GM18499 (cell line): Measurements from ENCODE around the gene SLC35B2.

Experiments used
- ATAC-seq: cut with Tn5 transposase; IDR thresholded peaks from one replicate; pipeline ENCODE4 v1.9.1; 2021; ENCODE audit warnings: moderate number of reproducible peaks; ENCODE audit not compliant: insufficient read depth, unreplicated experiment

The SLC35B2 gene

DNA sequence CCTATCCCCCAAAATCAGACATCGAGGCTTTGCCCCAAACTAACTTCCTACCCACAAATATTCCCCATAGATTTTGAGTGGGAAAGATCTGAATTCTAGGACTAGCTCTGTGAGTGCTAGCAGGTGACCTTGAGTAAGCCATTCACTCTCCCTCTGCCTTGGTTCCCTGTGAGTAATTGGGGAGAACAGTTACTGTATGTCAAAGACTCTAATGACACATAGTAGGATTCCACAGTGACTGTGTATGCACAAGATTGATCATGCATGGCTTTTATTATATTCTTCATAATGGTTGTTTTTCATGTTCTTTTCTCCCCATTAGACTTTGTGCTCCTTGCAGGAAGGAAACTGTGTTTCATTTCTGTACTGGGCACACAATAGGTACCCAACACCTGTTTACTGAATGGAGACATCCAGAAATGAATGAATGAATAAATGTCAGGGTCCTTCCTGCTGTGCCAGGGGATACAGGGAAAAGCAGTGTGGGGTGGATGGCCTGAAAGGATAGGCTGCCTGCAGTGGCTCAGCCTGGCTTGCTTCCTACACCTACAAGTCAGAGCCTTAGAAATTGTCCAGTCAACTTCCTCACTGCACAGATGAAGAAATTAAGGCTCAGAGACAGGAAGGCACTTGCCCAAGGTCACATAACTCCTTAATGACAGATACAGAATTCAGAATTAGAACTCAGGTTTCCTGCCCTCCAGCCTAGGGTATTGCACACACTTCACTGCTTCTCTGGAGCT, 12.0 kb upstream of the SLC35B2 start:
- no peak for ATAC-seq

DNA sequence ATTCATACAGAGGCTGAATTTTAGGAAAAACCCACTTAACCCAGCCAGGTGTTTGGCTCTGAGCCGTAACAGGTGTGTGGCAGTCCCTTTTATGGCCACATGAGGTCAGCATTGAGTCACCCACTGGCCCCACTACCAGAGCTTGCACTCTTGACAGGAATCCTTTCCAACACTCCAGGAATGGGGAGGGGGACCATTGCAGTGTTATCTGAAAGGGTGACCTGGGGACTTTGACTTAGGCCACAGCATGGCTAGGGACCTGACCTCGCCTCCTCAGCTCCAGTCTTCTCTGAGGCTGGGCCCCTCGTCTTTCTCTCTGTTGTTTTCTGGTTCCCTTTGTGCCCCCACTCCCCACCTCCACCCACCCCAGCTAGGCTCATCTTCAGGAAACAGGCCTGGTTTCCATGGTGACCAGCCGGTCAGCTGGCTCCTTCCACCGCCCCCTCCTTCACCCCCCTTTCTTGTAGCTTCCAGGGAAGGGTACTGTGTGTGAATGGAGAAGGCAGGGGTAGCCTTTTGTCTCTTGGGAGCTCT, 10.8 kb upstream of the SLC35B2 start:
- no peak for ATAC-seq

DNA sequence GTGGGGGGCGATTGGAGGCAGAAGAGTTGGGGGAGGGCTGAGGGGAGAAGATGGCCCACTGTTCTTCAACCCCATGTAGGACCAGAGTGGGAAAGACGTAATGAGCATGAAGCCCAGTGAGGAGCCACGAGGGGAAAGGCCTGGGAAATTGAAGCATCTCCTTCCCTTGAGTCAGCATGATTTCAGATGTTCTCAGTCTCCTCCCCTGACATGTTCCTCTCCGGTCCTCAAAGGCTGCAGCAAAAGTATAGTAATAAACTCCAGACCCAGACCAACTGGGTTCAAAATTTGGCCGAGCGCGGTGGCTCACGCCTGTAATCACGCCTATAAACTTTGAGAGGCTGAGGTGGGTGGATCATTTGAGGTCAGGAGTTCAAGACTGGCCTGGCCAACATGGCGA, 9.9 kb upstream of the SLC35B2 start:
- ATAC-seq: no peak

DNA sequence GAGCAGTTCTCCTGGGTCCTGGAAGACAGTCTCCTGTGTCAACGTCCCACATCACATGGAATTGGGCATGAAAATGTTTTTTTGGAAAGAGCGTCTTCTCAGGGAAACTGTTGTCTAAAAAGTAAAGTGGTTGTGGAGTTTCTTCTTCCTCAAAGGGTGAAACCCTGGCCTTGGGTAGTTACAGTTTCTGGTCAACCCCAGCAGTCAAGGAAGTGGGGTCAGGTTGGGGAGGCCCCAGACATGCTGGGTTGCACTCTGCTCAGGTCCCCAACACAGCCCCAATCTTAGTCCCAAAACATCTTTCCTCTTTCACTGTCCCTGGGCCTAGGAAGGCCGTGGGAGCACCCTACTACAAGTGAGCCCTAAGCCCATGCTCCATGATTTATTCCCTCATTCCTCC, 9.0 kb upstream of the SLC35B2 start:
- no peak for ATAC-seq

DNA sequence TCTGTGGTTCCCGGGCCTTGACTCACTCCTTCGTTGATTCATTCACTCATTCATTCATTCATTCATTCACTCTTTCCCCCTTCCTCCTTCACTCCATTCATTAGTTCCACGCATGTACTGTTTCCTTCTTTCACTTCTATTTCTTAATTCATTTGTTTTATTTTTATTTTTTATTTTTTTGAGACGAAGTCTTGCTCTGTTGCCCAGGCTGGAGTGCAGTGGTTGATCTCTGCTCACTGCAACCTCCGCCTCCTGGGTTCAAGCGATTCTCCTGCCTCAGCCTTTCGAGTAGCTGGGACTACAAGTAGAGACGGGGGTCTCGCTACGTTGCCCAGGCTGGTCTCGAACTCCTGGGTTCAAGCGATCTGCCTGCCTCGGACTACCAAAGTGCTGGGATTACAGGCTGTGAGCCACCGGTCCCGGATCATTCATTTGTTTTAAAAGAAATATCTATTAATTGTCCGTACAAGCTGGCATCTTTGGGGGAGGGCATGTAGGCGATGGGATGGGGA, 8.4 kb upstream of the SLC35B2 start:
- no peak for ATAC-seq

DNA sequence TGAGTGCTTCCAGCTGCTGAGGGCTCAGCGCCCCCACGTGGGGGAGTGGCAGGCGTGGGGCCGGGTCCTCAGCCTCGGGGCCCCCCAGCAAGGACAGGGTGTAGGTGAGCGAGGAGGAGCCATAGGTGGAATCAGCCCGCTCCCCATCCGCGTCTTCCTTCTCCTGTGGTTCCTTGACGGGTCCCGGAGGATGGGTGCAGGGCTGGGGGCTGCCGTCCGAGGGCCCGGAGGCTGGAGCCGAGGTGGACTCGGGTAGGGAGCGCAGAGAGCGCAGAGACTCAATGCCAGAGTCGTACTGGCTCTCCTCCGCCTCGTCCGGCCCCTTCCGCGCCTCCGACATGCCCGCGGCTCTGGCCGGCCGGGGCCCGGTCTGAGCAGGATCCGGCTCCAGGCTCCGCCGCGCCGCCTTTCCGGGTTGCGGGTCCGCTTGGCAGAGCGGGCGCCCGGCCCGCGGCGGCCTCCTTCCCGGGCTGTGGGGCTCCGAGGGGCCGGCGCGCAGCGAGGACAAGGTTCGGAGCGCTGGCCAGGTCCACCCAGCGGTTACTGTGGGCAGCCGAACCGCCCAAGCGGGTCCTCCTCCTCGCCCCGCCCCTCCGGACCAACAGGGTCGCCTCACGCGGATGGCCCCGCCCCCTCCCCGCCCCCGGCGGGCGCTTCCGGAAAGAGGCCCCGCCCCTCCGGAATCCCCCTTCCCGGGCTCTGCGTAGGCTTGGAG, 7.8 kb upstream of the SLC35B2 start, which contains the start of gene NFKBIE:
Gene NFKBIE (minus strand): TSS at position 545 of the 715 bp plus-strand sequence. CDS start 205 bp downstream, at position 340.
- ATAC-seq: no peak

DNA sequence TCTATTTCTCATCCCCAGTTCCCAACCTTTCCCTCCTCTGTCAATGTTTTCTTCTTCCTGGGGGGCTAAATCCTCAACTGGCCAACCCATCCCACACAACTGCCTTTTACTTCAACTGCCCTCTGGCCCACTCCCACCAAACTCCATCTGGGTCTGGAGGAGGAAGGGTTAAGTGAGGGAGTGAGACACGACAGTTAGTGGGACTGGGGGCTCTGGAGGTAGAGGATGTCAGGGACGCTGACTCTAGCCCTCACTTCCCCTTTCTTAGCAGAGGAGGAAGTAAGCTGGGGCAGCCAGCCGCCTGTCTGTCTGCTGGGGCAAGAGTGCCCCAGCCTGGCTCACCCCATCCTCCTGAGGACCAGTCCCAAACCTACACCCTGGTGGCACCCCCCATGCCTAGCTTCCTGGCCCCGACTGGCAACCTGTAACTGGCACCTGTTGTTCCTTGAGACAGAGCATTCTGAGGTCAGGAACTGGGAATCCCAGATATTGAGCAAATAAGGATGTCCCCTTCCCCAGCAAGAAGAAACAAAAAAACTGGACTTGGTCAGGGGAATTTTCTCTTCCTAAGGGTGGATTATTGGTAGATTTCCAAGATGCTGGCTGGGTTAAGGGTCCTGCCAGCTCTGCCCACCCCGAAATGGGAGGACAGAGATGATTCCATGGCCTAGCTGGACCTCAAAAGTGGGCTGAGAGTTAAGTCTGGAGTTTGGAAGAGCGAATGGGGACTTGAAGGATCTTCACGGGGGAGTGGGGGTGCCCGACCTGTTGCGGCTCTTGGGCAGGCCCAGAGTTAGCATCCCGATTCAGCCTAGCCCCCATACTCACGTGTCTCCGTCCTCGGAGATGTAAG, 7.1 kb upstream of the SLC35B2 start:
- ATAC-seq: no peak

DNA sequence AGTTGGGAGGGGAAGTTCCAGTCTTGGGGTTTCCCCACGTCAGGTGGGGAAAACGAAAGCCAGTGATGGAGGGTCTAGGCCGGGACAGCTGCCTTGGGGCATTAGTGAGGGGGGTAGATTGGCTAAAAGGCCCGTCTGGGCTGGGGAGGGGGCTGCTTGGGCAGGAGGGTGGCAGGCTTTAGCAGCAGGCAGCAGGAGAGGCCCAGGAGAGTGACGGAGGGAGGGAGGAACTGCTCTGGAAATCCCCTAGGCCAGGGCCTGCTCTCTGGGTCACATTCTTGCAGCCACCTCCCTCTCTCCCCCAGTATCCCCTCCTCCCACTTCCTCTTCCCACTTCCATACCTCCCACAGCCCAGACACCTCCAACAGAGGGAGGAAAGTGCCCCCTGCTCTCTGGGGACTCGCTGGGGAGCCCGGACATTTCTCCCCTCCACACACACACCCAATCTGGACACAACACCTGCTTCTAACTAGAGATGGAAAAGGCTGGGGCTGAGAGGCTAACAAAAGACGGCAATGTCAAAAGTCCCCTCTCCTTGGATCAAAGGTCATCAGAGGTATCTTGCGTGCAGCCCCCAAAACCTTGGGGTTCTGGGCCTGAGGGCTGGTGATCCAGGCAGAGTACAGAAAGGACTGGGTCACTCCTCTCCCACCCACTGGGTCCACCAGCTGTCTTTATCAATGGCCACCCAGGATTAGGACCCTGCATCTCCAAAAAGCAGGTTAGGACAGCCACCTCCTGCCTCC, 6.2 kb upstream of the SLC35B2 start:
- ATAC-seq: no peak

DNA sequence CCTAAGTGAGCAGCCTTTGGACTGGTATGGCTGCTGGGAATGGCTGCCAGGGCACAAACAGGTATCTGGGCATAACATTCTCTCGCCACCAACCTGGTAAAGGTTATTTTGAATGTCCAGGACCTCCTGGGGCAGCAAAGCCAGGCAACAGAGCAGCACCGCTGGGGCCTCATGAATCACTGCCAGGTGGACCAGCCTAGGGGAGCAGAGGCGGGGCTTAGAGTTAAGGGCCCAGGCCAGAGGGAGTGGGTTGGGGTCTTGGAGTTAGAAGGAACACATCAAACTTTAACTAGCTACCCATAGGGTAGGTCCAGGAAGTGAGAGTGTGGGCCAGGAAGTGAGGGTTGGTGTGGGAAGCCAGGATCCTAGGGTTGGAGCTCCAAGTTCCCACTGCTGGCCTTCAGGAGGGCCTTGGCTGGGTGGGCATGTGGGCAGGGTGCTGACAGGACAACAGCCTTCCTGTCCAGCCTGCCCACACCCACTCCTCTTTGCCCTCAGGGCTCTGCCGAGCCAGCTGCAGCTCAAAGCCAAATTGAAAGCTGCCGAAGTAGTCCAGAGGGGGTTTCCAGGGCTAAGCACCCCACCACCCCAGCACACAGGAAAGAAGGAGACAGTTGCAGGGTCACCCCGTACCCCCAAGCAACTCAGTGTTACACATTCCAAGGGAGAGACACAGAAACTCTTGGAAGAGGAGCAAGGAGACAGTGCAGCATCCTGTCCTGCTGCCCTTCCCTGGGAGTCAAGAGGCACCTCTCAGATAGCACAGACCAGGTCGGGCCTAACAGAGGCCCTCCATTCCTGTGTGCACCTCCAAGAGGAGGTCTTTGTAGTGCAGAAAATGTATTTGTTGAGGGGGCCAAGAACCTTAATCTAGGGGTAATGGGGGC, 5.4 kb upstream of the SLC35B2 start:
- no peak for ATAC-seq

DNA sequence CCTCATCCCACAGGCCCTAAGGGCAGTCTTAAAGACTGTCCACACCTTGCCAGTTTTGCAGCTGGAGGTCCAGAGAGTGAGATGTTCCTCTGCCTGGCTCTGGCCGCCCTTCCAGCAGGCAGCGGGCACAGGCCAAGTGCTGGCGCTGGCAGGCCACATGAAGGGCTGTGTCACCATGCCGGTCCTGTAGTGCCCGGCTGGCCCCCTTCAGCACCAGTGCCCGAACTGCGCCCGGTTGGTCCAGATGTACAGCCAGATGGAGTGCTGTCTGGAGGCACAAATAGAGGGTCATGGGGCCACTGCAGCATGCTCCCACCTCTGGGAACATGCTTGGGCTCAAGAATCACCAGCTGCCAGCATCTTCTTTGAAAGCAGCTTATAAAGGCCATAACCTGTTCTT, 4.3 kb upstream of the SLC35B2 start:
- ATAC-seq: no peak

DNA sequence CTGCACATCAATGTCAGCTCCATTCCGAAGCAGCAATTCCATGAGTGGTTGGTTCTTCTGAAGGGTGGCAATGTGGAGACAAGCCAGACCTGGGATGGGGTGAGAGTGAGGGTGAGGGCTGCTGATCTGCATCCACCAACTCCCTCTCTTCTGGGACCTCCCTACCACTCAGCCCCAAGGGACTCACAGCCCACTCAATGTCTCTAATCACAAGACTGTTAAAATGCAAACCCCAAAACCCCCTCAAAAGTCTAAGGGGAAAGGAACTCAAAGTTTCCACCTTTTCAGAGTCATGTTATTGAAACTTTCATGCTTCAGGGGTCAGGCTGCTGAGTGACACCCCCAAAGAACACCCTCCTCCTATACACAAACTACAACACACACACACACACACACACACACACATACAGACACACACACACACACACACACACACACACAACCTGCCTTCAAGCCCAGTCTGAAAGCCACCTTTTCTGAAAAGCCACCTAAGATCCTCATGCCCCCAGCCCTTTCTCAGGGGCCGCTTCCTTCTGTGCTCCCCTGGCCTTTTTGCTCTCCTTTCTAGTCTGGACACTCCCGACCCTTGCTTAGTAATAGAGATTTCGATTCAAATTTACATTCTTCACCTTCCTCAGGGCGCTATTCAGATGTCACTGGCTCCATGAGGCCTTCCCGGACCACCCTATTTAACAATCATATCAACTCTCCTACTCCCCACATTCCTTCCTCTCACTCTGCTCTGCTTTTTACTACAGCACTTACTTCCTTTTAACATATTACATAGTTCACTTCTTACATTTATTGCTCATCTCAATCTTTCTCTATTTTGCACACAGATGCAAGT, 3.3 kb upstream of the SLC35B2 start:
- ATAC-seq: no peak

DNA sequence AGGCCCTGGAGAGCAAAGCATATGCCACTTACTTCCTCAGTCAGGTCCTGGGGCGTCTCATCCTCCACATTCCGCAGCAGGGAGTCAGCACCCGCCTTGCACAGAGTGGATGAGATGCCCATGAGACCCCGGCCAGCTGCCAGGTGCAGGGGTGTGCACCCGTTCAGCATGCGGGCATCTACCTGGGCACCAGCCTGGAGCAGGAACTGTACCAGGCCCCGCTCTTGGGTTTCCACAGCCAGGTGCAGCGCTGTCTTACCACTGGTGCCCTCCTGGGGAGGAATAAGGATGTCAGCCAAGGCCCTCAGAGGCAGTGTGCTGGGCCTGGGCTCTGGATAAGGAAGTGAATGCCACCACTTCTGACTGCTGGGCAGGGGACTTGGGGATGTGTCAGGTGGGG, 2.7 kb upstream of the SLC35B2 start:
- ATAC-seq: no peak

DNA sequence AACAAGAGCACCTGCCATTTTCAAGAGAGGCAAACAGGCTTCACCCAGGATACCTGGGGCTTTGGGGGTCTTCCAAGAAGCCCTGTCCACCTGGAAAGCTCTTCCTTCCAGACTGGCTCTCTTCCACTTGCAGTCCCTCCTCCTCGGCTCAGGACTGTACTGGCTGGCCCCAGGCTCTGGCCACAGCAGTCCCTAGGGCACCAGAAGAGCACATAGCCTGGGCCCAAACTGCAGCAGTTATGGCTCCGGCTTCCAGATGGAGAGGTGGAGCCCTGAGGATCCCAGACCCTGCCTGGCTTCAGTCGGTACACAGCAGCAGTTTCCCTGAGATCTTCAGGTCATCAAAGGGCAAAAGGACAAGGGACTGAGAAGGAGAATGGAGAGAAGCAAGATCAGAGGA, 1.6 kb upstream of the SLC35B2 start:
- ATAC-seq: no peak

DNA sequence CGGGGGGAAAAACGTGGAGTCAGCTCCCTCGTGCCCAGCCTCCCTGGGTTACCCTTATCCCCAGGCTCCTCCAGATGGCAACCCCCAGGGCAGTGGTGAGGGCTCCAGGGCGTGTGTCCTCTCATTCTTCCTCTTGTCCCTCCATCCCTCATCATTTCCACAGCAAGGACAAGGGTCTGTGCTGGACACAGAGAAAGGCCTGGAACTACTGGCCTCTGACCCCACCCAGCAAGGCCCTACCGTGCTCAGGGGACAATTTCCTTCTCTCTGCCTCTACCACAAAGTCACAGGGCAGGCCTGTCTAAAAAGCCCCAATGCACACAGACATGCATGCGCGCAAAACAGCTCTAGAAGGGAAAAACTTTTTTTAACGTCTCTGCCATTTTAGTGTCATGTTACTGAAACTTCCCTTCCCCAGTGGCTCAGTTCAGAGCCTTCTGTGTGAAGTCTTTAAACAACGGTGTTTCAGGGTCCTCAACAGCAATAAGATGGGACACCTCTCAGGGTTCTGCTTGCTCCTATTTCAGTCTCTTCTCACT, 1.1 kb upstream of the SLC35B2 start:
- ATAC-seq: no peak

DNA sequence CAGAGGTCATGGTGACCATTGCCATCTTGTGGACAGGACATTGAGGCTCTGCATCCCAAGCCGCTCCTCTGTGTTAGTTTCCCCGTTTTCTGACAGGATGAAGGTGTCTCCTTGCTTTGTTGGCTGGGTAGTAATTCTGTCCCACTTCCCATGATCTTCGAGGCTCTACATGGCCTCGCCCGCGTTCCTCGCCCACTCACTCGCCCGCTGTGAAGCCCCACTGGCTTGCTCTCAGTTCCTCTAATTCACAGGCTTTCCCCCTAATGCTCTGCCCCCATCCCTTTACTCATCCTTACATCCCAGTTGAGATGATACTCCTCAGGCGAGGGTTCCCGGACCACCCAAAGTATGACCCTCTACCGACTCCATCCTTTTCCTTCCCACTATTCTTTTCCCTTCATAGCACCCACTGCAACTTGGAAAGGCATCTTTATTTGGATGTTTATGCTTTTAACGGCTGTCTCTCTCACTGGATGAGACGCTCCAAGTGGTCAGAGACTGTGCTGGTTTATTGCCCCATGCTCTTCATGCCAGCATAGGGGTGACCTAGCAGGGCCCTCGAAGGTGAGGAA, 511 bp upstream of the SLC35B2 start:
- no peak for ATAC-seq

DNA sequence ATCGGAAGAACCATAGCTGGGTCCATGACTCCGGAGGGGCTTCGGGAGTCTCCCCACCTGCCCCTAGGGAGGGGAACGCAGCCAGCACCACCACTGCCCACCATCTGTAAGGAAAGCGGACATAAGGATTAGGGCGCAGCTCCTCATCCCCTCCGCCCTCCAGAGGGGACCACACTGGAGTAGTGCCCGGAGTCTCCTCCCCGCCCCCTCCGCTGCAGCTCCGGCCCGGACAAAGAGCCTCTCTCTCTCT, 628 bp downstream of the SLC35B2 start:
- no peak for ATAC-seq

DNA sequence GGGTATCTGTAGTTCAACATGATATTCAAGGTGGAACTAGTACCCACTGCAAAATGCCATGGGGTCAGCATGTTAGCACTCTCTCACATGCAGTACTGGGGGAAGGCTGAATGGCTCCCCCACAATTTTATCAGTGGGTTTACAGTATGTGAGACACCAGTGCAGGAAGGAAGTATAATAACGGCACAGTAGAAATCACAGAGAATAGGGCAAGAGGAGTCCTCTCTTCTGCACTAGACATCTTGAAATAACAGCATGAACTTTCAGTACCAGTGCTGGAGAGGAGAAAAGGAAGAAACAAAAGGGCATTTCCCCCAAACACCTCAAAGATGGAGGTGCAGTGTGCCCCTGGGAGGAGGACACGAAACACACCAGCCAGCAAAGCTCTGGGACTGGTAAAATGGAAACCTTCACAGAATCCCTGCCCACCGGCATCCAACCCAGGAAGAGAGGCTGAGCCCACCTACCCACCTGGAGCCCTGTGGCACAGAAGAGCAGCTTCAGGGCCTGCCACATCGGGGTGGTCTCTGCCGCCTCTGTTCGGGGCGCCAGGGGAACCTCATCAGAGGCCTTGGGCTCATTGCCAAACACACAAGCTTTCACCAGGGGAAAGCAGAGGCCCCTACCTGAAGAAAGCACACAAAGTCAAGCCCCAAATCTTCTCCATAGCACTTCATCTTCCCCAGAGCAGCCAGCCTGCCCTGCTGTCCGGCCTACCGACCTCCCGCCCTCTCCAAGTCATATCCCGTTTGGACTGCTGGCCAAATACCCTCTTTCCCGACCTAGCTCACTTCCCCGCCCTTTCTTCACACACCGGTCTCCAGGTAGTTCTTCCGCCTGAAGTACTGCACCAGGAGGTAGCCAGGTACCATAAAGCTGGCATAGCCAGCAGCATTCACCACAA, 1.2 kb downstream of the SLC35B2 start:
- ATAC-seq: no peak
